Keratinocyte (primary cell): ENCODE measurements around the gene UQCC2. TPM values are rescaled to one million over a fixed set of nuclear protein-coding genes. Genes with fewer than 3 reads are reported as not detected.

ENCODE experiments used
- DNase-seq: peaks from one replicate; pipeline ENCODE4 v3.0.0-alpha.2; 2011; ENCODE audit warnings: low read depth, missing footprints, low spot score
- FAIRE-seq: peaks from 2 replicates; lab custom pipeline; 2011; peaks lifted over from hg19 to GRCh38; lab: Jason Lieb, UNC
- H2AFZ ChIP-seq: 2 replicates; pipeline ENCODE4 v1.6.0; 2012; ENCODE audit warnings: low read length, control low read depth, inconsistent platforms; ENCODE audit not compliant: control insufficient read depth
- H3K27ac ChIP-seq: 2 replicates; pipeline ENCODE4 v1.5.1; 2011; ENCODE audit warnings: low read length; ENCODE audit not compliant: control insufficient read depth, insufficient read depth
- H3K27me3 ChIP-seq: 3 replicates; pipeline ENCODE4 v1.6.0; 2011; ENCODE audit warnings: low read length; ENCODE audit not compliant: control insufficient read depth, insufficient read depth; ENCODE audit errors: extremely low read depth
- H3K36me3 ChIP-seq, 2 experiments: 2 replicates in 1 of 2; 3 replicates in 1 of 2; pipeline ENCODE4 v1.5.1; 2011; ENCODE audit warnings: low read length in 2 of 2, mild to moderate bottlenecking in 1 of 2; ENCODE audit not compliant: control insufficient read depth in 2 of 2, insufficient read depth in 2 of 2; ENCODE audit errors: extremely low read depth in 1 of 2
- H3K4me1 ChIP-seq: 3 replicates; pipeline ENCODE4 v1.5.1; 2011; ENCODE audit warnings: low read length; ENCODE audit not compliant: control insufficient read depth, insufficient read depth; ENCODE audit errors: extremely low read depth
- H3K4me2 ChIP-seq: 3 replicates; pipeline ENCODE4 v1.6.0; 2011; ENCODE audit warnings: low read depth, low read length; ENCODE audit not compliant: control insufficient read depth, insufficient read depth; ENCODE audit errors: extremely low read depth
- H3K4me3 ChIP-seq, 3 experiments: fragments of 200-600 bp in 1 of 3; sonication (generic) in 1 of 3; 2 replicates in 2 of 3; 3 replicates in 1 of 3; pipeline ENCODE4 v1.5.1; 2011 to 2016; ENCODE audit warnings: low read length in 3 of 3, mild to moderate bottlenecking in 3 of 3, control low read depth in 2 of 3, inconsistent platforms in 1 of 3, low read depth in 1 of 3, mixed read lengths in 1 of 3, mixed run types in 1 of 3, moderate library complexity in 1 of 3; ENCODE audit not compliant: control insufficient read depth in 2 of 3, insufficient read depth in 2 of 3; ENCODE audit errors: extremely low read depth in 1 of 3
- H3K79me2 ChIP-seq: 2 replicates; pipeline ENCODE4 v1.6.0; 2012; ENCODE audit warnings: low read length; ENCODE audit not compliant: control insufficient read depth, insufficient read depth
- H3K9ac ChIP-seq: 3 replicates; pipeline ENCODE4 v1.6.0; 2011; ENCODE audit warnings: low read length; ENCODE audit not compliant: control insufficient read depth, insufficient read depth; ENCODE audit errors: extremely low read depth
- H3K9me1 ChIP-seq: 3 replicates; pipeline ENCODE4 v1.6.0; 2011; ENCODE audit warnings: low read length; ENCODE audit not compliant: control insufficient read depth, insufficient read depth; ENCODE audit errors: extremely low read depth
- H3K9me3 ChIP-seq: 2 replicates; pipeline ENCODE4 v1.5.1; 2012; ENCODE audit warnings: low read depth, low read length; ENCODE audit not compliant: control insufficient read depth
- H4K20me1 ChIP-seq: 3 replicates; pipeline ENCODE4 v1.6.0; 2011; ENCODE audit warnings: low read length; ENCODE audit not compliant: control insufficient read depth, insufficient read depth; ENCODE audit errors: extremely low read depth
- CTCF ChIP-seq, 3 experiments: IDR thresholded peaks in 1 of 3; conservative IDR thresholded peaks in 1 of 3; optimal IDR thresholded peaks in 1 of 3; 2 replicates in 2 of 3; 3 replicates in 1 of 3; pipeline versions ENCODE3 to v1.5.1; 2011; ENCODE audit warnings: low read length in 3 of 3, mild to moderate bottlenecking in 3 of 3, moderate library complexity in 2 of 3, control low read depth in 1 of 3, inconsistent platforms in 1 of 3; ENCODE audit not compliant: insufficient read depth in 2 of 3; ENCODE audit errors: extremely low read depth in 1 of 3
- EZH2 ChIP-seq: IDR thresholded peaks from one replicate; pipeline ENCODE4 v1.6.1; 2012; ENCODE audit warnings: inconsistent platforms, mild to moderate bottlenecking, low read length, moderate library complexity
- dilution Hi-C: fragments of 300-500 bp; cut with MboI; formaldehyde crosslinking; loops from one replicate; pipeline ENCODE4 v1.7.0; 2020; ENCODE audit warnings: low sequenced_read_pairs; ENCODE audit not compliant: extremely low pct_ligation_motif_present
- polyA plus RNA-seq, 5 experiments: library from polyadenylated mRNA; depleted of rRNA in 3 of 5; stranded (reverse) in 3 of 5; stranded (forward) in 1 of 5; unstranded in 1 of 5; fragments of >200 nt; gene quantifications; 1 replicate in 1 of 5; 2 replicates in 3 of 5; 3 replicates in 1 of 5; pipeline versions ENCODE4 v1.2.1 to v1.2.3, GENCODE V29; 2011 to 2012; ENCODE audit warnings: missing spikeins in 2 of 5, low read depth in 1 of 5, low replicate concordance in 1 of 5

The UQCC2 gene
- polyA plus RNA-seq, 1 donor (not counting 4 experiments of a cell fraction or from before 2014, with no cell fraction given) = 76.7 TPM

DNA sequence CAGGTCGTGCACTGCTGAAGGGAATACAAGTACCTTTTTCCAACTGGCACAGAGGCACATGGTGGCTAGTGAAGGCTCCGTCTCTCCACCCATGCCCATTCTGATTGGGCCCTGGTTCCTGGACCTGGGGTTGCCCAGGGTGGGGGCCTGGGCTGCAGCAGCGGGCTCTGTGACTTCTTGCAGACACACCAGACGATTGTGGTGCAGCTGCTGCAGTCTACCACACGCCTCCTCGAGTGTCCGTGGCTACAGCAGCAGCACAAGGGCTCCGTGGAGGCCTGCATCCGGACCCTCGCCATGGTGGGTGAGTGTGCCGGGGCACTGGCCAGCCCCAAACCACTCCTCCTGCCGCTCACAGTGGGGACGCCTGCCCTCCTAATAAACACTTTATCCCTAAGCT lies 29.2 kb downstream of the UQCC2 start:
- dilution Hi-C loops = no loop called here
- Histone ChIP-seq H4K20me1 (no peaks in the 10 kb centered on the region), H3K36me3 (peaks cover 53 to 65% of the 10 kb centered on the region in 2 experiments), H3K4me3 (no peak overlapping the region), H3K27ac (no peak overlapping the region), H3K4me2 (no peak overlapping the region), H3K9ac (no peak overlapping the region), H3K79me2 (no peaks in the 10 kb centered on the region), H2AFZ (no peak overlapping the region), H3K27me3 (no peaks in the 10 kb centered on the region), H3K9me3 (no peaks in the 10 kb centered on the region), H3K4me1 (no peaks in the 10 kb centered on the region), H3K9me1 (no peaks in the 10 kb centered on the region)
- FAIRE-seq (no peak), DNase-seq (no peak)
- TF ChIP-seq EZH2 (no peak), CTCF (optimal IDR thresholded peaks at IDR 0.05 in 1 of 3, IDR thresholded peaks at IDR 0.05 in 1 of 3, conservative IDR thresholded peaks at IDR 0.05 in 1 of 3; ENCODE audit: extremely low read depth in 1 of 3, insufficient read depth in 2 of 3, low read length in 3 of 3) (no peak)

DNA sequence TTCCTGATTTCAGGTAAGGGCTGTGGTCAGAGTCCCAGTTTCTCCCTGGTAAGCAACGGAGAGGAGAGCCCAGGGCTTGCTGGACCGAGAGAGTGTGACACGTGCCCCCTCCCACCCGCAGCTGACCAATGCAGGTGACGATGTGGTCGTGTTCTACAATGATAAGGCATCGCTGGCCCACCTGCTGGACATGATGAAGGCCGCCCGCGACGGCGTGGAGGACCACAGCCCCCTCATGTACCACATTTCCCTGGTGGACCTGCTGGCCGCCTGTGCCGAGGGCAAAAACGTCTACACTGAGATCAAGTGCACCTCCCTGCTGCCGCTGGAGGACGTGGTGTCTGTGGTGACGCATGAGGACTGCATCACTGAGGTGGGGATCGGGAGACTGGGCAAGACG lies 31.7 kb downstream of the UQCC2 start:
- dilution Hi-C loops = no loop called here
- H3K27me3 ChIP-seq = no peaks in the 10 kb centered on the region
- no peak overlapping the region for H3K9ac ChIP-seq
- H3K4me3 ChIP-seq = no peak overlapping the region
- DNase-seq (no peak), FAIRE-seq (no peak)
- no peaks in the 10 kb centered on the region for H4K20me1 ChIP-seq
- H3K9me1 ChIP-seq = no peaks in the 10 kb centered on the region
- no peak overlapping the region for H2AFZ ChIP-seq
- peaks cover 54 to 64% of the 10 kb centered on the region in 2 experiments for H3K36me3 ChIP-seq
- H3K9me3 ChIP-seq = no peaks in the 10 kb centered on the region
- no peak overlapping the region for H3K27ac ChIP-seq
- no peak for TF ChIP-seq EZH2
- TF ChIP-seq CTCF (optimal IDR thresholded peaks at IDR 0.05 in 1 of 3, IDR thresholded peaks at IDR 0.05 in 1 of 3, conservative IDR thresholded peaks at IDR 0.05 in 1 of 3; ENCODE audit: extremely low read depth in 1 of 3, insufficient read depth in 2 of 3, low read length in 3 of 3) = no peak
- H3K4me2 ChIP-seq = no peak overlapping the region
- H3K4me1 ChIP-seq = no peaks in the 10 kb centered on the region
- H3K79me2 ChIP-seq = no peaks in the 10 kb centered on the region
